Mesendoderm (in vitro differentiated cells): ENCODE measurements around the gene ANLN.

Source experiments
- DNase-seq: peaks from one replicate; pipeline ENCODE4 v3.0.0; 2013
- H2AK5ac ChIP-seq: 2 replicates; pipeline ENCODE4 v1.6.1; 2013; ENCODE audit warnings: low read length, inconsistent platforms
- H2BK120ac ChIP-seq: 2 replicates; pipeline ENCODE4 v1.6.1; 2013; ENCODE audit warnings: low read depth, mild to moderate bottlenecking, low read length, moderate library complexity, mixed read lengths
- H2BK15ac ChIP-seq: replicated peaks from 2 replicates; pipeline ENCODE4 v1.6.1; 2013; ENCODE audit warnings: low read depth, mild to moderate bottlenecking, moderate library complexity
- H2BK5ac ChIP-seq: 2 replicates; pipeline ENCODE4 v1.6.1; 2013; ENCODE audit warnings: low read length, inconsistent platforms
- H3K18ac ChIP-seq: 2 replicates; pipeline ENCODE4 v1.6.1; 2013; ENCODE audit warnings: mild to moderate bottlenecking, low read length, mixed read lengths
- H3K23ac ChIP-seq: one replicate; pipeline ENCODE4 v1.6.1; 2013; ENCODE audit warnings: low read length
- H3K27ac ChIP-seq: 2 replicates; pipeline ENCODE4 v1.5.1; 2013; ENCODE audit warnings: low read depth, mild to moderate bottlenecking, inconsistent platforms, low read length, moderate library complexity
- H3K27me3 ChIP-seq: 2 replicates; pipeline ENCODE4 v1.6.1; 2013; ENCODE audit warnings: low read length, control low read depth, mild to moderate bottlenecking, inconsistent platforms; ENCODE audit not compliant: insufficient read depth, poor library complexity
- H3K36me3 ChIP-seq: 2 replicates; pipeline ENCODE4 v1.6.1; 2013; ENCODE audit warnings: low read length, inconsistent platforms; ENCODE audit not compliant: control insufficient read depth, insufficient read depth
- H3K4ac ChIP-seq: one replicate; pipeline ENCODE4 v1.6.1; 2013; ENCODE audit warnings: low read depth, mild to moderate bottlenecking, low read length, moderate library complexity
- H3K4me1 ChIP-seq: 2 replicates; pipeline ENCODE4 v1.6.1; 2013; ENCODE audit warnings: low read depth, low read length, inconsistent platforms; ENCODE audit not compliant: control insufficient read depth
- H3K4me2 ChIP-seq: 2 replicates; pipeline ENCODE4 v1.6.1; 2013; ENCODE audit warnings: low read length
- H3K4me3 ChIP-seq: 2 replicates; pipeline ENCODE4 v1.5.1; 2013; ENCODE audit warnings: mild to moderate bottlenecking, low read length
- H3K56ac ChIP-seq: one replicate; pipeline ENCODE4 v1.6.1; 2013; ENCODE audit warnings: low read length
- H3K79me1 ChIP-seq: 2 replicates; pipeline ENCODE4 v1.6.1; 2013; ENCODE audit warnings: low read length, inconsistent platforms
- H3K79me2 ChIP-seq: 2 replicates; pipeline ENCODE4 v1.6.1; 2013; ENCODE audit warnings: mild to moderate bottlenecking, low read length; ENCODE audit not compliant: control insufficient read depth, insufficient read depth
- H3K9ac ChIP-seq: 2 replicates; pipeline ENCODE4 v1.6.1; 2013; ENCODE audit warnings: low read length, inconsistent platforms
- H4K5ac ChIP-seq: one replicate; pipeline ENCODE4 v1.6.1; 2013; ENCODE audit warnings: low read length
- H4K8ac ChIP-seq: one replicate; pipeline ENCODE4 v1.6.1; 2013; ENCODE audit warnings: low read depth, mild to moderate bottlenecking, control low read depth, low read length, moderate library complexity
- whole genome bisulfite sequencing: extraction: QIAGEN DNeasy Blood & Tissue Kit; methylation state at CpG from one replicate; pipeline ENCODE4 v1.1.7; 2013; ENCODE audit warnings: low lambda C conversion rate, missing lambda C conversion rate; ENCODE audit not compliant: insufficient coverage; ENCODE audit errors: extremely low coverage; 5-methylcytosine and 5-hydroxymethylcytosine counted together

The ANLN gene

GRCh38 chr7:36407636-36408550 is 18.2 kb downstream of the ANLN start:
- peaks cover 5% of the 10 kb centered on the region for H3K79me1 ChIP-seq
- no peak overlapping the region for H4K8ac ChIP-seq
- H3K27ac ChIP-seq, result no peak overlapping the region
- H3K4me3 ChIP-seq, result no peak overlapping the region
- no peaks in the 10 kb centered on the region for H3K79me2 ChIP-seq
- peaks cover 13% of the 10 kb centered on the region for H3K36me3 ChIP-seq
- no peak overlapping the region for H3K4me2 ChIP-seq
- no peak overlapping the region for H2BK120ac ChIP-seq
- H3K4me1 ChIP-seq, result no peaks in the 10 kb centered on the region
- H3K56ac ChIP-seq, result no peak overlapping the region
- WGBS, result 100% methylated on average over 3 of the region's 8 CpGs
- H2BK5ac ChIP-seq, result no peak overlapping the region
- no peak overlapping the region for H3K23ac ChIP-seq
- H3K18ac ChIP-seq, result no peak overlapping the region
- no peaks in the 10 kb centered on the region for H3K27me3 ChIP-seq
- no peak overlapping the region for H2BK15ac ChIP-seq
- no peak overlapping the region for H3K4ac ChIP-seq
- no peak for DNase-seq
- H4K5ac ChIP-seq, result no peak overlapping the region
- no peak overlapping the region for H3K9ac ChIP-seq
- H2AK5ac ChIP-seq, result no peak overlapping the region

GRCh38 chr7:36408589-36408988 is 18.9 kb downstream of the ANLN start:
- WGBS, result no CpG with 5 or more reads among the region's 2 CpGs
- Histone ChIP-seq H3K36me3 (peaks cover 13% of the 10 kb centered on the region), H3K79me2 (no peaks in the 10 kb centered on the region)

DNA sequence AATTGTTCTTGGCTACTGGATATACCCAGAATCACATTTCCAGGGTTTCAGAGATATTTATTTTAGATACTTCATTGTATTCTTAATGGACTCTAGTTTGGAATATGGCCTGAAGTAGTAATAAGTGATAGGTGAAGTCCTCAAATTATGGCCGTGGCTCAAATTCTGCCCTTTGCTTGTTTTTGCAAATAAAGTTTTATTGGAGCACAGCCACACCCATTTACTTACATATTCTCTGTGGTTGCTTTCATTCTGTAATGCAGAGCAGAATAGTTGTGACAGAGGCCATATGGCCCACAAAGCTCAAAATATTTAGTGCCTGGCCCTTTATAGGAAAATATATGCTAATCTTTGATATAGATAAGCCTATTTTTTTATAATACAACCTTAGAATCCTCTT is 19.5 kb downstream of the ANLN start:
- no peak overlapping the region for H4K8ac ChIP-seq
- H2BK120ac ChIP-seq, result no peak overlapping the region
- no peak overlapping the region for H3K9ac ChIP-seq
- no peak overlapping the region for H3K4me2 ChIP-seq
- H2BK15ac ChIP-seq, result no peak overlapping the region
- no peaks in the 10 kb centered on the region for H3K4me1 ChIP-seq
- no peak overlapping the region for H3K18ac ChIP-seq
- peaks cover 13% of the 10 kb centered on the region for H3K36me3 ChIP-seq
- H3K27me3 ChIP-seq, result no peaks in the 10 kb centered on the region
- no peak overlapping the region for H2BK5ac ChIP-seq
- no peaks in the 10 kb centered on the region for H3K79me2 ChIP-seq
- H3K79me1 ChIP-seq, result peaks cover 4% of the 10 kb centered on the region
- H3K4ac ChIP-seq, result no peak overlapping the region
- WGBS, result no CpG with 5 or more reads among the region's 1 CpG
- H3K56ac ChIP-seq, result no peak overlapping the region
- no peak overlapping the region for H3K23ac ChIP-seq
- no peak overlapping the region for H3K4me3 ChIP-seq
- no peak overlapping the region for H4K5ac ChIP-seq
- no peak overlapping the region for H2AK5ac ChIP-seq
- no peak for DNase-seq
- no peak overlapping the region for H3K27ac ChIP-seq

More at GRCh38 chr7:36408589-36408988, 18.9 kb downstream of the ANLN start:
- no peak for DNase-seq
- Histone ChIP-seq H3K23ac (no peak overlapping the region), H3K18ac (no peak overlapping the region), H4K8ac (no peak overlapping the region), H3K27me3 (no peaks in the 10 kb centered on the region), H3K4ac (no peak overlapping the region), H2BK120ac (no peak overlapping the region), H3K9ac (no peak overlapping the region), H2AK5ac (no peak overlapping the region), H2BK15ac (no peak overlapping the region), H3K4me3 (no peak overlapping the region), H3K4me1 (no peaks in the 10 kb centered on the region), H3K4me2 (no peak overlapping the region), H2BK5ac (no peak overlapping the region), H3K27ac (no peak overlapping the region), H4K5ac (no peak overlapping the region), H3K56ac (no peak overlapping the region), H3K79me1 (peaks cover 5% of the 10 kb centered on the region)

DNA sequence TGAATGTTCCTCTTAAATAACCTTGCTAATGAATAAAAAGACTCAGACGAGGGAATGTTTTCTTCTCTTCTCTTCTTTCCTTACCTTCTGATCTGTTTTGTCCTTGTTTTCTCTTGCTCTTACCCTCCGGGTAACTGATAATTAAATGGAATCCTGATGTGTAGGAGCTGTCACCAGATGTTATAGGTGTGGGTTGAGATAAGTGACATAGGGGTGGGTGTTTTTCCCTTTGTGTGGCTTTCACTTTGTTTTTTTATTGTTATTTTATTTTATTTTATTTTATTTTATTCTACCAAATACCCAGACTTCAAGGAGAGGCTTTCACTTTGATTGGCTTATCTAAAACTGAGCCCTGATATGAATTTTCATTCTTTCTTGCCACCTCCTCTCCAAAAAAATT is 25.5 kb downstream of the ANLN start:
- no peak overlapping the region for H3K4me2 ChIP-seq
- H3K4me1 ChIP-seq, result no peaks in the 10 kb centered on the region
- no peak overlapping the region for H2AK5ac ChIP-seq
- WGBS, result no CpG with 5 or more reads among the region's 2 CpGs
- H3K56ac ChIP-seq, result no peak overlapping the region
- H3K4me3 ChIP-seq, result no peak overlapping the region
- no peak overlapping the region for H2BK15ac ChIP-seq
- H3K4ac ChIP-seq, result no peak overlapping the region
- no peak overlapping the region for H3K23ac ChIP-seq
- H3K9ac ChIP-seq, result no peak overlapping the region
- H2BK5ac ChIP-seq, result no peak overlapping the region
- no peaks in the 10 kb centered on the region for H3K27me3 ChIP-seq
- no peaks in the 10 kb centered on the region for H3K79me1 ChIP-seq
- H3K27ac ChIP-seq, result no peak overlapping the region
- no peak overlapping the region for H3K18ac ChIP-seq
- H3K36me3 ChIP-seq, result peaks cover 11% of the 10 kb centered on the region
- H4K8ac ChIP-seq, result no peak overlapping the region
- DNase-seq, result no peak
- H3K79me2 ChIP-seq, result no peaks in the 10 kb centered on the region
- H2BK120ac ChIP-seq, result no peak overlapping the region
- no peak overlapping the region for H4K5ac ChIP-seq

- Histone ChIP-seq H2BK120ac (no peak overlapping the region), H3K4me3 (no peak overlapping the region), H3K23ac (no peak overlapping the region), H3K79me1 (no peaks in the 10 kb centered on the region), H3K18ac (no peak overlapping the region), H3K27ac (no peak overlapping the region), H2BK15ac (no peak overlapping the region), H3K79me2 (no peaks in the 10 kb centered on the region), H3K36me3 (peaks cover 9% of the 10 kb centered on the region), H3K4ac (no peak overlapping the region), H2BK5ac (no peak overlapping the region), H3K56ac (no peak overlapping the region), H3K4me1 (no peaks in the 10 kb centered on the region), H3K9ac (no peak overlapping the region), H2AK5ac (no peak overlapping the region), H3K4me2 (no peak overlapping the region), H3K27me3 (no peaks in the 10 kb centered on the region), H4K8ac (no peak overlapping the region), H4K5ac (no peak overlapping the region)
- no peak for DNase-seq
- no CpG with 5 or more reads among the region's 3 CpGs for WGBS
Observed at GRCh38 chr7:36416251-36416650, 26.6 kb downstream of the ANLN start.
